ENCODE measurements around the gene MT4. TPM values are rescaled to one million over a fixed set of nuclear protein-coding genes. Genes with fewer than 3 reads are reported as not detected.

Gene MT4
- total RNA-seq, 2 experiments from 2014 or later, result not detected

GRCh38 chr16:56589141-56590039 is 24.5 kb downstream of the MT4 start, which contains the start of gene MT3:
Gene MT3 (plus strand): TSS chr16:56589528. CDS start chr16:56589591, 63 bp downstream.
- H3K27me3 Mint-ChIP-seq, result peaks cover 12% of the 10 kb centered on the region
- peak within 1 kb of the TSS; percentile 2 for H3K27ac Mint-ChIP-seq
- POLR2A ChIA-PET, result interaction anchor here (1.0 to 1.3 kb wide), 2 partner anchors 119 to 441 kb away, joined by 3 read pairs; no protein-coding TSS in a partner anchor

GRCh38 chr16:56591377-56592060 is 26.6 kb downstream of the MT4 start:
- intact Hi-C loops (cut with micrococcal nuclease), result loop anchor here (5.0 kb wide), 1 partner anchor 101 kb away; no protein-coding TSS in a partner anchor
- no peaks in the 10 kb centered on the region for H3K36me3 Mint-ChIP-seq (ENCODE audit: low read depth)
- ATAC-seq (no peak), DNase-seq (no peak)
- no peak overlapping the region for H3K4me3 Mint-ChIP-seq
- ChIA-PET POLR2A (interaction anchor here (0.7 to 1.1 kb wide), 2 partner anchors 45 to 381 kb away, joined by 3 read pairs; no protein-coding TSS in a partner anchor), CTCF (interaction anchor here (1.0 to 2.0 kb wide), 8 partner anchors 8 to 373 kb away, joined by 3 to 17 read pairs (median 3); no protein-coding TSS in a partner anchor)
- no peak for TF ChIP-seq CTCF (IDR thresholded peaks at IDR 0.05)
- H3K9me3 Mint-ChIP-seq, result no peaks in the 10 kb centered on the region
- peaks cover 9% of the 10 kb centered on the region for H3K4me1 Mint-ChIP-seq (ENCODE audit: low read depth)
- no peak overlapping the region for H3K27ac Mint-ChIP-seq
- H3K27me3 Mint-ChIP-seq, result peaks cover 12% of the 10 kb centered on the region

More at GRCh38 chr16:56589141-56590039, 24.5 kb downstream of the MT4 start, which contains the start of gene MT3:
- no peaks in the 10 kb centered on the region for H3K9me3 Mint-ChIP-seq
- no peak for TF ChIP-seq CTCF (IDR thresholded peaks at IDR 0.05)
- ATAC-seq, result peak; percentile 89
- intact Hi-C loops (cut with micrococcal nuclease), result loop anchor here (5.0 kb wide), 1 partner anchor 103 kb away; no protein-coding TSS in a partner anchor
- peaks cover 9% of the 10 kb centered on the region for H3K4me1 Mint-ChIP-seq (ENCODE audit: low read depth)
- DNase-seq, result peak; percentile 68
- H3K36me3 Mint-ChIP-seq (ENCODE audit: low read depth), result no peaks in the 10 kb centered on the region
- CTCF ChIA-PET, result interaction anchor here (0.6 to 1.6 kb wide), 3 partner anchors 9 to 113 kb away, joined by 3 to 5 read pairs (median 3); no protein-coding TSS in a partner anchor
- H3K4me3 Mint-ChIP-seq, result peak within 1 kb of the TSS; percentile 78

GRCh38 chr16:56593573-56594291 is 28.9 kb downstream of the MT4 start:
- ChIA-PET CTCF (interaction anchor here (1.0 kb wide), 2 partner anchors 17 to 108 kb away, joined by 3 to 4 read pairs; no protein-coding TSS in a partner anchor), POLR2A (interaction anchor here (1.0 kb wide), 1 partner anchor 59 kb away, joined by 3 read pairs; no protein-coding TSS in a partner anchor)
- Mint-ChIP-seq H3K27me3 (peaks cover 8% of the 10 kb centered on the region), H3K27ac (no peak overlapping the region), H3K36me3 (ENCODE audit: low read depth) (no peaks in the 10 kb centered on the region), H3K9me3 (no peaks in the 10 kb centered on the region), H3K4me1 (ENCODE audit: low read depth) (peaks cover 10% of the 10 kb centered on the region), H3K4me3 (no peak overlapping the region)
- no peak for DNase-seq
- TF ChIP-seq CTCF (IDR thresholded peaks at IDR 0.05), result no peak
- ATAC-seq, result no peak
- intact Hi-C loops (cut with micrococcal nuclease), result loop anchor here (5.0 kb wide), 1 partner anchor 99 kb away; no protein-coding TSS in a partner anchor

- Mint-ChIP-seq H3K4me3 (no peak overlapping the region), H3K27me3 (peaks cover 6% of the 10 kb centered on the region), H3K9me3 (no peaks in the 10 kb centered on the region), H3K36me3 (ENCODE audit: low read depth) (no peaks in the 10 kb centered on the region), H3K4me1 (ENCODE audit: low read depth) (peaks cover 8% of the 10 kb centered on the region), H3K27ac (no peak overlapping the region)
- no peak for TF ChIP-seq CTCF (IDR thresholded peaks at IDR 0.05)
- ATAC-seq, result no peak
- CTCF ChIA-PET, result interaction anchor here (1.0 to 1.5 kb wide), 3 partner anchors 17 to 108 kb away, joined by 3 to 4 read pairs (median 3); no protein-coding TSS in a partner anchor
- POLR2A ChIA-PET, result interaction anchor here (1.0 kb wide), 1 partner anchor 58 kb away, joined by 3 read pairs; no protein-coding TSS in a partner anchor
- intact Hi-C loops (cut with micrococcal nuclease), result loop anchor here (5.0 kb wide), 1 partner anchor 98 kb away; no protein-coding TSS in a partner anchor
- DNase-seq, result no peak
Observed at GRCh38 chr16:56594292-56594619, 29.4 kb downstream of the MT4 start.
